Kidney epithelial cell (primary cell): ENCODE data around the gene DIP2A. TPM values are rescaled to one million over a fixed set of nuclear protein-coding genes. Genes with fewer than 3 reads are reported as not detected.
"Not testable (repeated sequence)": the region's sequence is repeated elsewhere in the genome, so short reads cannot be mapped to it uniquely, and the experiment has no call there.

Experiments
- DNase-seq: peaks from one replicate; pipeline ENCODE4 v3.0.0-alpha.2; 2010; ENCODE audit warnings: low read depth
- H3K27me3 ChIP-seq: 2 replicates; pipeline ENCODE4 v1.6.0; 2011; ENCODE audit warnings: low read length; ENCODE audit not compliant: control insufficient read depth, insufficient read depth
- H3K36me3 ChIP-seq: 2 replicates; pipeline ENCODE4 v1.5.1; 2011; ENCODE audit warnings: low read length; ENCODE audit not compliant: control insufficient read depth, insufficient read depth
- H3K4me3 ChIP-seq: 2 replicates; pipeline ENCODE4 v1.5.1; 2011; ENCODE audit warnings: low read depth, mild to moderate bottlenecking, control low read depth, low read length
- CTCF ChIP-seq: IDR thresholded peaks from 2 replicates; pipeline ENCODE4 v1.5.1; 2011; ENCODE audit warnings: mild to moderate bottlenecking, moderate library complexity, low read length, control low read depth, inconsistent platforms; ENCODE audit not compliant: insufficient read depth, poor library complexity, severe bottlenecking
- total RNA-seq: library from RNA; depleted of rRNA; stranded (reverse); fragments of >200 nt; gene quantifications from 2 replicates; pipeline ENCODE4 v1.2.3, GENCODE V29; 2015

The DIP2A gene
- total RNA-seq, 1 donor from 2014 or later: 16.0 TPM

GRCh38 chr21:46509741-46510502 is 51.2 kb downstream of the DIP2A start:
- no peak overlapping the region for H3K4me3 ChIP-seq
- no peak for DNase-seq
- TF ChIP-seq CTCF: no peak
- no peaks in the 10 kb centered on the region for H3K36me3 ChIP-seq
- H3K27me3 ChIP-seq: no peaks in the 10 kb centered on the region

GRCh38 chr21:46515109-46515508 is 56.4 kb downstream of the DIP2A start:
- no peaks in the 10 kb centered on the region for H3K27me3 ChIP-seq
- TF ChIP-seq CTCF: no peak
- H3K36me3 ChIP-seq: no peaks in the 10 kb centered on the region
- DNase-seq: no peak
- H3K4me3 ChIP-seq: no peak overlapping the region

GRCh38 chr21:46516068-46516467 is 57.4 kb downstream of the DIP2A start:
- Histone ChIP-seq H3K27me3 (no peaks in the 10 kb centered on the region), H3K36me3 (no peaks in the 10 kb centered on the region), H3K4me3 (no peak overlapping the region)
- no peak for DNase-seq
- TF ChIP-seq CTCF: no peak

GRCh38 chr21:46517361-46517760 is 58.7 kb downstream of the DIP2A start:
- Histone ChIP-seq H3K4me3 (no peak overlapping the region), H3K36me3 (no peaks in the 10 kb centered on the region), H3K27me3 (no peaks in the 10 kb centered on the region)
- DNase-seq: no peak
- no peak for TF ChIP-seq CTCF

GRCh38 chr21:46518983-46519583 is 60.4 kb downstream of the DIP2A start:
- H3K36me3 ChIP-seq: no peaks in the 10 kb centered on the region
- DNase-seq: no peak

GRCh38 chr21:46527393-46527792 is 68.7 kb downstream of the DIP2A start:
- not testable (repeated sequence) for H3K4me3 ChIP-seq, H3K27me3 ChIP-seq, H3K36me3 ChIP-seq, DNase-seq

More at GRCh38 chr21:46518983-46519583, 60.4 kb downstream of the DIP2A start:
- H3K4me3 ChIP-seq: no peak overlapping the region
- TF ChIP-seq CTCF: no peak
- H3K27me3 ChIP-seq: no peaks in the 10 kb centered on the region
